GM20000 (cell line): ENCODE data around the gene CDH11.

Source experiments
- DNase-seq: peaks from one replicate; pipeline ENCODE4 v3.0.0; 2012; ENCODE audit warnings: low spot score
- CTCF ChIP-seq: IDR thresholded peaks from 2 replicates; pipeline ENCODE4 v1.5.1; 2012; ENCODE audit warnings: mild to moderate bottlenecking, control low read depth; ENCODE audit errors: extremely low read depth, missing control alignments

The CDH11 gene

GRCh38 chr16:64996641-64997040, 125.2 kb downstream of the CDH11 start:
- no peak for TF ChIP-seq CTCF
- no peak for DNase-seq

GRCh38 chr16:64993464-64993863, 128.4 kb downstream of the CDH11 start:
- no peak for TF ChIP-seq CTCF
- no peak for DNase-seq

GRCh38 chr16:64991001-64991400, 130.9 kb downstream of the CDH11 start:
- DNase-seq: no peak
- no peak for TF ChIP-seq CTCF

GRCh38 chr16:64990101-64990500, 131.8 kb downstream of the CDH11 start:
- no peak for DNase-seq
- TF ChIP-seq CTCF: no peak

GRCh38 chr16:64989050-64989449, 132.8 kb downstream of the CDH11 start:
- no peak for TF ChIP-seq CTCF
- DNase-seq: no peak

GRCh38 chr16:64983963-64984362, 137.9 kb downstream of the CDH11 start:
- no peak for TF ChIP-seq CTCF
- no peak for DNase-seq

GRCh38 chr16:64983231-64983630, 138.6 kb downstream of the CDH11 start:
- no peak for DNase-seq
- TF ChIP-seq CTCF: no peak

- TF ChIP-seq CTCF: no peak
- no peak for DNase-seq
Measured at GRCh38 chr16:64982581-64982980, 139.3 kb downstream of the CDH11 start.
